ENCODE data around the gene MRAS.

MRAS gene

GRCh38 chr3:138361561-138361971 is 13.2 kb downstream of the MRAS start:
- no peak overlapping the region for H3K27ac ChIP-seq
- H3K4me1 ChIP-seq (ENCODE audit: low read depth, poor library complexity, severe bottlenecking): no peaks in the 10 kb centered on the region
- TF ChIP-seq, protein P1, sequence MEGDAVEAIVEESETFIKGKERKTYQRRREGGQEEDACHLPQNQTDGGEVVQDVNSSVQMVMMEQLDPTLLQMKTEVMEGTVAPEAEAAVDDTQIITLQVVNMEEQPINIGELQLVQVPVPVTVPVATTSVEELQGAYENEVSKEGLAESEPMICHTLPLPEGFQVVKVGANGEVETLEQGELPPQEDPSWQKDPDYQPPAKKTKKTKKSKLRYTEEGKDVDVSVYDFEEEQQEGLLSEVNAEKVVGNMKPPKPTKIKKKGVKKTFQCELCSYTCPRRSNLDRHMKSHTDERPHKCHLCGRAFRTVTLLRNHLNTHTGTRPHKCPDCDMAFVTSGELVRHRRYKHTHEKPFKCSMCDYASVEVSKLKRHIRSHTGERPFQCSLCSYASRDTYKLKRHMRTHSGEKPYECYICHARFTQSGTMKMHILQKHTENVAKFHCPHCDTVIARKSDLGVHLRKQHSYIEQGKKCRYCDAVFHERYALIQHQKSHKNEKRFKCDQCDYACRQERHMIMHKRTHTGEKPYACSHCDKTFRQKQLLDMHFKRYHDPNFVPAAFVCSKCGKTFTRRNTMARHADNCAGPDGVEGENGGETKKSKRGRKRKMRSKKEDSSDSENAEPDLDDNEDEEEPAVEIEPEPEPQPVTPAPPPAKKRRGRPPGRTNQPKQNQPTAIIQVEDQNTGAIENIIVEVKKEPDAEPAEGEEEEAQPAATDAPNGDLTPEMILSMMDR (conservative IDR thresholded peaks at IDR 0.05; ENCODE audit: low read depth, low read length): no peak
- H3K4me3 ChIP-seq (IDR thresholded peaks at IDR 0.05; ENCODE audit: insufficient read depth, low read depth, low read length): no peak overlapping the region
- no peaks in the 10 kb centered on the region for H3K36me3 ChIP-seq (ENCODE audit: insufficient read depth)
- no peaks in the 10 kb centered on the region for H4K20me1 ChIP-seq (ENCODE audit: insufficient read depth)
- H2AFZ ChIP-seq (ENCODE audit: low read depth): no peak overlapping the region
- no peak overlapping the region for H3K4me2 ChIP-seq
- H3K27me3 ChIP-seq (ENCODE audit: insufficient read depth, low read depth): no peaks in the 10 kb centered on the region
- H3K79me2 ChIP-seq (ENCODE audit: insufficient read depth, low read depth): no peaks in the 10 kb centered on the region
- no peak overlapping the region for H3K9ac ChIP-seq

- H2AFZ ChIP-seq (ENCODE audit: low read depth): no peak overlapping the region
- no peak overlapping the region for H3K4me3 ChIP-seq (IDR thresholded peaks at IDR 0.05; ENCODE audit: insufficient read depth, low read depth, low read length)
- H4K20me1 ChIP-seq (ENCODE audit: insufficient read depth): no peaks in the 10 kb centered on the region
- no peaks in the 10 kb centered on the region for H3K79me2 ChIP-seq (ENCODE audit: insufficient read depth, low read depth)
- H3K9ac ChIP-seq: no peak overlapping the region
- TF ChIP-seq, protein P1 (conservative IDR thresholded peaks at IDR 0.05; ENCODE audit: low read depth, low read length): no peak
- no peak overlapping the region for H3K27ac ChIP-seq
- no peaks in the 10 kb centered on the region for H3K36me3 ChIP-seq (ENCODE audit: insufficient read depth)
- no peak overlapping the region for H3K4me2 ChIP-seq
- no peaks in the 10 kb centered on the region for H3K27me3 ChIP-seq (ENCODE audit: insufficient read depth, low read depth)
- H3K4me1 ChIP-seq (ENCODE audit: low read depth, poor library complexity, severe bottlenecking): no peaks in the 10 kb centered on the region
These were observed 14.2 kb downstream of the MRAS start for GRCh38 chr3:138362538-138362937.

- Histone ChIP-seq H3K27me3 (ENCODE audit: insufficient read depth, low read depth) (no peaks in the 10 kb centered on the region), H4K20me1 (ENCODE audit: insufficient read depth) (no peaks in the 10 kb centered on the region)
- TF ChIP-seq, protein P1 (conservative IDR thresholded peaks at IDR 0.05; ENCODE audit: low read depth, low read length): no peak
These were observed 14.9 kb downstream of the MRAS start for GRCh38 chr3:138363322-138363721.

DNA sequence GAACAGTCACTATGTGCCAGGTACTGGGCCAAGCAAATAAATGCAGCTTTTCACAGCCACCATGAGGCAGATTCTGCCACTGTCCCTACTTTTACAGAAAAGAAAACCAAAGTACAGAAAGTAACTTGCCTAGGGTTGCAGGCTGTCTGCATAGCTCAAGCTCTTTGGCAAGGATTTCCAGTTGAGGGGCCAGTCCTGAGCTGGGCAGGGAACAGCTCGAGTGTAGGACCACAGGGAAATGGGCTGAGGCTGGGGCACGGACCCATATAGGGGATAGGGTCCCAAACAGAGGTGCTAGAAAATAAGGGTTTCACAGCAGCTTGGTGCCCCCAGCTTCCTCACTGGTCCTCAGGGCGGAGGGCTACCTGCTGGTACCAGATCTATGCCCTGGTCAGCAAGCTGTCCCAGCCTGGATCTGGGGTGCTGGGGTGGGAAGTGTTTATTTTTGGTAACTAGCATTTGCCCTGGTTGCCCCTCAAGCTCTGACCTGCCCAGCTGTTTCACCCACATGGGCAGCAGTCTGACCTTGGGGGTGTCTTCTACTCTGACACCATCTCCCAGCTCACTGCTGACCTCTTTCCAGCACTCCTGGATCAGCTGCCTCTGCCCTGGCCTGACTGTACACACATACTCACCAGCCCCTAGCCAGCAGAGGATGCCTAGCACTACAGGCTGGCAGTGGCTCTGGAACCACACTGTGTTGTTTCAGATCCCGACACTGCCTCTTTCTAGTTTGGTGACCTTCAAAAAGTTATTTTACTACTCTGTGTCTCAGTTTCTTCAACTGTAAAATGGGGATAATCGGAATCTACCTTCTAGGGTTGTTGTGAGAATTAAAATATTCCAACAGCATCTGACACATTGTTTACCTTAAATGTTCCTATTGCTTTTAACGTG is 16.2 kb downstream of the MRAS start:
- TF ChIP-seq, protein P1 (conservative IDR thresholded peaks at IDR 0.05; ENCODE audit: low read depth, low read length): no peak
- Histone ChIP-seq H3K4me1 (ENCODE audit: low read depth, poor library complexity, severe bottlenecking) (peaks cover 5% of the 10 kb centered on the region), H3K27ac (no peak overlapping the region), H3K4me3 (IDR thresholded peaks at IDR 0.05; ENCODE audit: insufficient read depth, low read depth, low read length) (no peak overlapping the region), H3K9ac (no peak overlapping the region), H3K79me2 (ENCODE audit: insufficient read depth, low read depth) (no peaks in the 10 kb centered on the region), H3K36me3 (ENCODE audit: insufficient read depth) (no peaks in the 10 kb centered on the region), H4K20me1 (ENCODE audit: insufficient read depth) (no peaks in the 10 kb centered on the region), H3K27me3 (ENCODE audit: insufficient read depth, low read depth) (no peaks in the 10 kb centered on the region), H3K4me2 (no peak overlapping the region), H2AFZ (ENCODE audit: low read depth) (no peak overlapping the region)

More at GRCh38 chr3:138363322-138363721, 14.9 kb downstream of the MRAS start:
- no peaks in the 10 kb centered on the region for H3K79me2 ChIP-seq (ENCODE audit: insufficient read depth, low read depth)
- H3K4me3 ChIP-seq (IDR thresholded peaks at IDR 0.05; ENCODE audit: insufficient read depth, low read depth, low read length): no peak overlapping the region
- H3K4me2 ChIP-seq: no peak overlapping the region
- no peak overlapping the region for H3K27ac ChIP-seq
- H2AFZ ChIP-seq (ENCODE audit: low read depth): no peak overlapping the region
- no peaks in the 10 kb centered on the region for H3K4me1 ChIP-seq (ENCODE audit: low read depth, poor library complexity, severe bottlenecking)
- H3K36me3 ChIP-seq (ENCODE audit: insufficient read depth): no peaks in the 10 kb centered on the region
- no peak overlapping the region for H3K9ac ChIP-seq

Measured in KMS-11 (cell line).